ENCODE results near the gene FIBP. TPM values are rescaled to one million over a fixed set of nuclear protein-coding genes. Genes with fewer than 3 reads are reported as not detected.
A peak's percentile ranks its signal among the peaks of the same experiment; 100 is the strongest.

FIBP gene
- total RNA-seq, 1 donor from 2014 or later, result 77.8 TPM

DNA sequence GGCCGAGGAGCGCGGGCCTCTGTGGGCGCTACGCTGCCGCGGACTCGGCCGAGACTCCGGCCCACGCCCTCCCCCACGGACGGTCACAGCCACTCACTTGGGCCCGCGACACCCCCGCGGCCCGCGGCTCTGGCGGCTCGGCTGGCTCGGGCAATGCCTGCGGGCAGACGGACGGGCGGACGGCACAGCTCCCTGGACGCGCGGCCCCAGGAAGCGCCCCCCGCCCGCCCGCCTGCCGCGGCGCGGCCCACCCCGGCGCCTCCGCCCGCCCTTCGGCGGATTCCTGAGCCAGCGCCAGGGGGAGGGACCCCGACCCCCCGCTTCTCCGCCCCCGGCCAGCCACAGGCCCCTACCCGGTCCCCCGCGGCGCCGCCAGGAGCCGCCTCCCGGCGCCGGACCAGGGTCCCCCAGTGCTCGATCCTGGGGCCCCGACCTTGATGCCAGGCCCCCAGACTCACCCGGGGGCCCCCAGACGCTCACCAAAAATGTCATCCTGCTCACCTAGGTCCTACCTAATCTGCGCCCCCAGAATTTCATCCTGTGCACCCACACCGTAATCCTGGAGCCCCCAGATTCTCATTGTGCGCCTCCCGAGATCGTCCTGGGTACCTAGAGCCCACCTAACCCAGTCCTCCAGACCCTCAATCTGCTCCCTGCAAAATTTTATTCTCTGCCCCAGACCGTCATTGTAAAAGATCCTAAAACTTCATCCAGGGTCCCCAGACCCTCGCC, 15.5 kb downstream of the FIBP start, which contains the start of gene EFEMP2:
EFEMP2 (minus strand) TSS at position 215 of the 732 bp plus-strand sequence. CDS start 446 bp downstream, outside the sequence.
- no peaks in the 10 kb centered on the region for H3K27me3 Mint-ChIP-seq
- DNase-seq (ENCODE audit: low spot score, unreplicated experiment), result peak; percentile 35
- peak within 1 kb of the TSS; percentile 79 for H3K27ac Mint-ChIP-seq
- TF ChIP-seq, protein P1, sequence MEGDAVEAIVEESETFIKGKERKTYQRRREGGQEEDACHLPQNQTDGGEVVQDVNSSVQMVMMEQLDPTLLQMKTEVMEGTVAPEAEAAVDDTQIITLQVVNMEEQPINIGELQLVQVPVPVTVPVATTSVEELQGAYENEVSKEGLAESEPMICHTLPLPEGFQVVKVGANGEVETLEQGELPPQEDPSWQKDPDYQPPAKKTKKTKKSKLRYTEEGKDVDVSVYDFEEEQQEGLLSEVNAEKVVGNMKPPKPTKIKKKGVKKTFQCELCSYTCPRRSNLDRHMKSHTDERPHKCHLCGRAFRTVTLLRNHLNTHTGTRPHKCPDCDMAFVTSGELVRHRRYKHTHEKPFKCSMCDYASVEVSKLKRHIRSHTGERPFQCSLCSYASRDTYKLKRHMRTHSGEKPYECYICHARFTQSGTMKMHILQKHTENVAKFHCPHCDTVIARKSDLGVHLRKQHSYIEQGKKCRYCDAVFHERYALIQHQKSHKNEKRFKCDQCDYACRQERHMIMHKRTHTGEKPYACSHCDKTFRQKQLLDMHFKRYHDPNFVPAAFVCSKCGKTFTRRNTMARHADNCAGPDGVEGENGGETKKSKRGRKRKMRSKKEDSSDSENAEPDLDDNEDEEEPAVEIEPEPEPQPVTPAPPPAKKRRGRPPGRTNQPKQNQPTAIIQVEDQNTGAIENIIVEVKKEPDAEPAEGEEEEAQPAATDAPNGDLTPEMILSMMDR (IDR thresholded peaks at IDR 0.05; ENCODE audit: unreplicated experiment), result peak; percentile 7
- H3K9me3 Mint-ChIP-seq (ENCODE audit: low read depth), result no peaks in the 10 kb centered on the region
- H3K36me3 Mint-ChIP-seq (ENCODE audit: insufficient read depth), result no peaks in the 10 kb centered on the region
- peaks cover 7% of the 10 kb centered on the region for H3K4me1 Mint-ChIP-seq (ENCODE audit: low read depth)
- peak within 1 kb of the TSS; percentile 92 for H3K4me3 Mint-ChIP-seq (ENCODE audit: low read depth)

DNA sequence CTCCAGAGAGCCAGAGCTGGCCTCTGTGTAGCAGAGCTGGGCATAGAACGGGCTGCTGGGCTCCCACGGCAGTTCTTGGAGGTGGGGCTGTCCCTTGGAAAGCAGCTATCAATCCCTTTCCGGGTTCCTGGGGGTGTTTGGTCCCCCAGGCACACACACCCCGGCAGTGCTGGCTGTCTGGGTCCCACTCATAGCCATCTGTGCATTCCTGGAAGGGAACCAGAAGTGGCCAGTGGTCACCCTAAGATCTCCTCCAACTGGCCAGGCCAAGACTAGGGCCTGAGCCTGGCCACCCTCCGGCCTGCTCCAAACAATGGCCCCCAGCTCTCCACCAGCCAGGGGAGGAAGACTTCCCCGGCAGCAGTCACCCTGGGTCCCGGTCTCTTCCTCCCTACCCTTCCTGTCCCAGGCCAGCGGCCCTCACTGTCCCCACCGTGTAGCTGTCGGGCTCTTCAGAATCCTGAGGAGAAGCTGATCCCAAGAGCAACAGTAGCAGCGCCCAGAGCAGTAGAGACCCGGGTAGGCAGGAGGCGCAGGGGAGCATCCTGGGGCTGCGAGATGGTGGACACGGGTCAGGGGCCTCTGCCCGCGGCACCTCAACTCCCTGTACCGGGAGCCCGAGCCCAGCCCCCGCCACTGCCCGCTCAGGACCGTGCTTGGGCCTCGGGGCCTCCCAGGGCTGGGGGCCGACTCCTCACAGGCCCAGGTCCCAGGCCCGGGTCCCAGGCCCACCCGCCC, 16.3 kb downstream of the FIBP start:
- peaks cover 7% of the 10 kb centered on the region for H3K4me1 Mint-ChIP-seq (ENCODE audit: low read depth)
- no peaks in the 10 kb centered on the region for H3K9me3 Mint-ChIP-seq (ENCODE audit: low read depth)
- peaks cover 4% of the 10 kb centered on the region for H3K36me3 Mint-ChIP-seq (ENCODE audit: insufficient read depth)
- DNase-seq (ENCODE audit: low spot score, unreplicated experiment), result peak; percentile 42
- H3K27ac Mint-ChIP-seq, result peak overlapping the region; percentile 79
- TF ChIP-seq, protein P1 (IDR thresholded peaks at IDR 0.05; ENCODE audit: unreplicated experiment), result peak; percentile 28
- peak overlapping the region; percentile 73 for H3K4me3 Mint-ChIP-seq (ENCODE audit: low read depth)
- no peaks in the 10 kb centered on the region for H3K27me3 Mint-ChIP-seq

DNA sequence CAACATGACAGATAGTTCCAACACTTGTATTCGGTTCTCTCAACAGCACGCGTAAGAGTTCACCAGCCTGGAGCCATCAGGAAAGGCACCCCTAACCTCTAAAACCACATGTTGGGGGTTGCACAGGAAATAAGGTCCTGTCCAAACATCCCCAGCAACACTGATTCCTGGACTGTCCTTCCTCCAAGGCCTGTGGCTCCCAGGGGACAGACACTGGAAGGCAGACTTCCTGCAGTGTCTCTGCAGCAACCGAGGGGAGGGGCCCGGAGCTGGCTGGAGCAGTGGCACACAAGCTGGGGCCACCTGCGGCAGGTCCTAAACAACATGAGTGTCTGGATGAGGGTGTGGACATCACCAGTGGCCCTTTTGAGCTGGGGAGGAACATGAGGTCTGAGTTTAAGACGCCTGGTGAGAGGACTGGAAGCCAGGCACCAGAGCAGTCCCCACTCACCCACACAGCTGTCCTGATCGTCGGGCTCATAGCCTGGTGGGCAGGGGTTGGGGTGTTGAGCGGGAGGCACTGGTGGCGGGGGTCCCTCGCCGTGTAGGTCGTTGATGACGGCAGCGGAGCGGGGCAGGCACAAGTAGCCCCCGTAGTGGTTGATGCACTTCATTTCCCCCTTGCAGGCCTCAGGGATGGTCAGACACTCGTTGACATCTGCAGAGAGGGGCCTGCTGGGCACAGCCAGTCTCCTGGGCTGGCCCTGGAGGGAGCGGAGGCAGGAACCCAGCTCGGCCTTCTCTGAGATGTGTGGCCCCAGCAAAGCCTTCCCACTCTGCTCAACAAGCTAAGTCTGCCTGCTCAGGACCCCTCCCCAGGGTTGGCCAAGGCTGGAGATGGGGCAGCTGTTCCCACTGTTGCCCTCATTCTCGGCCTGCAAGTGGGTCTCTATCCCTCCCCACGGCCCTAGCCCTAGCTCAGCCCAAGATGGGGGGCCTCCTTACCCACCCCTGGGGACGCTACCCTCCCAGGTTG, 17.3 kb downstream of the FIBP start:
- peak overlapping the region; percentile 73 for H3K4me3 Mint-ChIP-seq (ENCODE audit: low read depth)
- no peak for DNase-seq (ENCODE audit: low spot score, unreplicated experiment)
- H3K9me3 Mint-ChIP-seq (ENCODE audit: low read depth), result no peaks in the 10 kb centered on the region
- H3K36me3 Mint-ChIP-seq (ENCODE audit: insufficient read depth), result peaks cover 5% of the 10 kb centered on the region
- TF ChIP-seq, protein P1 (IDR thresholded peaks at IDR 0.05; ENCODE audit: unreplicated experiment), result no peak
- H3K4me1 Mint-ChIP-seq (ENCODE audit: low read depth), result peaks cover 7% of the 10 kb centered on the region
- H3K27ac Mint-ChIP-seq, result no peak overlapping the region
- no peaks in the 10 kb centered on the region for H3K27me3 Mint-ChIP-seq

DNA sequence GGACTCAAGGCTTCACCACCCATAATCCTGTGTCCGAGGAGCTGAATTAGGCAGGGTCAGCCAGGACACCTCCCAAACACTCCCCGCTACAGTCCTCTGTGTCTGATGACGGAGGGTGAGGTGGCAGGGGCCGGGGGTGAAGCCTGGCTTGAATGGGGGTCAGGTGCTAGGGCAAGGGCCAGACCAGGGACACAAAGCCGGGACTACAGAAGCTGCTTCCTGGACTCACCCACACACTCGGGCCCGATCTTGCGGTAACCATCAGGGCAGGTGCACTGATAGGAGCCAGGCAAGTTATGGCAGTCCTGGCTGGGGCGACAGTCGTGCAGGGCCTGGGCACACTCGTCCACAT, 18.0 kb downstream of the FIBP start:
- H3K27ac Mint-ChIP-seq, result no peak overlapping the region
- TF ChIP-seq, protein P1 (IDR thresholded peaks at IDR 0.05; ENCODE audit: unreplicated experiment), result no peak
- no peak for DNase-seq (ENCODE audit: low spot score, unreplicated experiment)
- H3K4me3 Mint-ChIP-seq (ENCODE audit: low read depth), result peak overlapping the region; percentile 41
- no peaks in the 10 kb centered on the region for H3K27me3 Mint-ChIP-seq
- peaks cover 5% of the 10 kb centered on the region for H3K36me3 Mint-ChIP-seq (ENCODE audit: insufficient read depth)
- peaks cover 7% of the 10 kb centered on the region for H3K4me1 Mint-ChIP-seq (ENCODE audit: low read depth)
- H3K9me3 Mint-ChIP-seq (ENCODE audit: low read depth), result no peaks in the 10 kb centered on the region
